RPMI8226 (cell line): Measurements from ENCODE around the gene MAP4K3.
"Not testable (repeated sequence)": the region's sequence is repeated elsewhere in the genome, so short reads cannot be mapped to it uniquely, and the experiment has no call there.

Source experiments
- DNase-seq: peaks from one replicate; pipeline ENCODE4 v3.0.0-alpha.2; 2015

The MAP4K3 gene

DNA sequence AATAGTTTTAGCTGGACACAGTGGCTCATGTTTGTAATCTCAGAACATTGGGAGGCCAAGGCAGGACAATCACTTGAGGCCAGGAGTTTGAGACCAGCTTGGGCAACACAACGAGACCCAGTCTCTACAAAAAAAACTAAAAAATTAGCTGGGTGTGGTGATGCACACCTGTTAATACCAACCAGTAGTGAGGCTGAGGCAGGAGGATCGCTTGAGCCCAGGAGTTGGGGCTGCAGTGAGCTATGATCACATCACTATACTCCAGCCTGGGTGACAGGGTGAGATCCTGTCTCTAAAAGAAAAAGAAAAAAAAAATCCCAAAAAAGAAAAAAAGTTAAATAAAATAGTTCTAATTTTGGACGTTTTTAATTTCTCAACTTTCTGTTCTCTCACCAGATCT, 68.7 kb downstream of the MAP4K3 start:
- DNase-seq: no peak

DNA sequence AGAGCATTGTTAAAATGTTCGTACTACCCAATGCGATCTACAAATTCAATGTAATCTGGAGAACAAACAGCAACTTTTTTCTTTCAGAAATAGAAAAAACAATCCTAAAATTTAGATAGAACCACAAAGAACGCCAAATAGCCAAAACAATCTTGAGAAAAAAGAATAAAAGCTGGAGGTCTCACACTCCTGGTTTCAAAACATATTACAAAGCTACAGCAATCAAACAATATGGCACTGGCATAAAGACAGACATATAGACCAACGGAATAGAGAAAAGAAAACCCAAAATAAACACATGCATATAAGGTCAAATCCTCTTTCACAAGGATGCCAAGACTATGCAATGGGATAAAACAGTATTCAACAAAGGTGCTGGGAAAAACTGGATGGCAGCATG, 74.5 kb downstream of the MAP4K3 start:
- DNase-seq: no peak

DNA sequence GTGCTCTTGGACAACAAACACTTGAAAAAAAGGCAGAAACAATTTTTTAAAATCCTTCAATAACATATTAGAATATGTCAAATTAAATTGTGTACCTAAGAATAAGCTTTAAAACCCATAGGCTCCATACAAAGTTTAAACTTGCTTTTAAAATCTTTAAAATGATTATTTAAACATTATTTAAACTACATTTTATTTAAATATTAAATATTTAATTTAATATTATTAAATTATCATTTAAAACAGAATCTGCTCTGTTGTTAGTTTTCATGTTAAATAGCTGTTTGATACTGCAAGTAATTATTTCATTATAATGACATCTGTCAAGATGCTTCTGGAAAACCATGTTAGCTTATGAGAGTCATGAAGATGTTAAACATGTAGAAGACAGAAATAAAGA, 75.6 kb downstream of the MAP4K3 start:
- no peak for DNase-seq

DNA sequence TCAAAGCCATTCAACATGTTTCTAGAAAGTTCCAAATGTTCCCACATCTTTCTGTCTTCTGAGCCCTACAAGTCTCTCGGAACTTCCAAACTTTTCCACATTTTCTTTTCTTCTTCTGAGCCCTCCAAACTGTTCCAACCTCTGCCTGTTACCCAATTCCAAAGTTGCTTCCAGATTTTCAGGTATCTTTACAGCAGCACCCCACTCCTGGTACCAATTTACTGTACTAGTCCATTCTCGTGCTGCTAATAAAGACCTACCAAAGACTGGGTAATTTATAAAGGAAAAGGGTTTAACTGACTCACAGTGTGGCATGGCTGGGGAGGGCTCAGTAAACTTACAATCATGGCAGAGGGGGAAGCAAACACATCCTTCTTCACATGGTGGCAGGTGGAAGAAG, 76.7 kb downstream of the MAP4K3 start:
- not testable (repeated sequence) for DNase-seq

DNA sequence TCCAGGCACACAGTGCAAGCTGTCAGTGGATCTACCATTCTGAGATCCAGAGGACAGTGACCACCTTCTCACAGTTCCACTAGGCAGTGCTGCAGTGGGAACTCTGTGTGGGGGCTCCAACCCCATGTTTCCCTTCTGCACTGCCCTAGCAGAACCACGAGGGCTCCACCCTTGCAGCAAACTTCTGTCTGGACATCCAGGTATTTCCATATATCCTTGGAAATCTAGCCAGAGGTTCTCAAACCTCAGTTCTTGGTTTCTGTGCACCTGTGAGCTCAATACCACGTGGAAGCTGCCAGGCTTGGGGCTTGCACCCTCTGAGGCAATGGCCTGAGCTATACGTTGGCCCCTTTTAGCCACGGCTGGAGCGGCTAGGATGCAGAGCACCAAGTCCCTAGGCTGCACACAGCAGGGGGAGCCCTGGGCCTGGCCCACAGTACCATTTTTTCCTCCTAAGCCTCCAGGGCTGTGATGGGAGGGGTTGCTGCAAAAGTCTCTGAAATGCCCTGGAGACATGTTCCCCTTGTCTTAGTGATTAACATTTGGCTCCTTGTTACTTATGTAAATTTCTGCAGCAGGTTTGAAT, 77.5 kb downstream of the MAP4K3 start:
- DNase-seq: no peak

DNA sequence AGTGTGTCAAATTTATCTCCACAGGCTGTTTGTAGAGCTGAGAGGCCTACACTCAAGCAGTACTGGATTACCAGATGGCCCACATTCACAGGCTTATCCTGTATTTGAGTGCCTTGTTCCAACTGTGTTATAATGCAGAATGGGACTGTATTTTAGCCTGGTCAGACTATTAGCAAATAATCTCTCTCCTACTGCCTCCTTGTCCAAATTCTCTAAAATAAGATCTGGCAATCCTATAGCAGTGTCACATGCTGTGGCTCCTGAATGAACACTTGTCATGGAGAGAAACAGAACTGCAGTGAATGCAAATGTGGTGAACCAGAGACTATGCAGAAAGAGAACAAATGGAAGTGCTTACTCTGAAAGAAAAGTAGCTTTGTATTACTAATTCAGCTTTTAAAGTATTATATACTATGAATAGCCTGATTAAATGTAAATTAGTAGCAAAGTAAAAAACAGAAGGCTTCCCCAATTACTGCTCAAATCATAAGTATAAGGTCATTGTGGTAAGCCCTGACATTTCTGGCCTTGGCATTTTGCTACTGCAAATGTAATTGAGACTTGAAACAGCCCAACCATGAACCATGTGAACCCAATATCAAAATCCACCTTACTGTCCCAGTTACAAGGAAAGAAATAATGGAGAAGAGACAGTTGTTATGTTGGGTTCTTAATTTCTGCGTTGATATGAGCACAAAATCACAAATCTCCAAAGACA, 80.0 kb downstream of the MAP4K3 start:
- DNase-seq: no peak

DNA sequence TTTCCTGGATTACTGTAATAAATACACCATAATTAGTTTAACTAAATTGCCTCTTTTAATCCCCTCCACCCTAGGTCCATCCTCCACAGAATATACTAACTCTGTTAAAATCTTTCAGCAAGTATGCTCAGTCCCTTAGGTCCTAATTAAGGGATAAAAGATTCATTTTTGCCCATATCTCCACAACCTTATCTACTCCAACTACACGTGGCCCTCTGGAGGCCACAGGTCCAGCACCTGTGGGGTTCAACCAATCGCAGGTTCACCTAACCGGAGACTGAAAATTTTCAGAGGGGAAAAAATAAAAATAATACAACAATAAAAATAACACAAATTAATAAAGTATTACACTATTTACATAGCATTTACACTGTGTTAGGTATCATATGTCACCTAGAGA, 86.4 kb downstream of the MAP4K3 start:
- no peak for DNase-seq

DNA sequence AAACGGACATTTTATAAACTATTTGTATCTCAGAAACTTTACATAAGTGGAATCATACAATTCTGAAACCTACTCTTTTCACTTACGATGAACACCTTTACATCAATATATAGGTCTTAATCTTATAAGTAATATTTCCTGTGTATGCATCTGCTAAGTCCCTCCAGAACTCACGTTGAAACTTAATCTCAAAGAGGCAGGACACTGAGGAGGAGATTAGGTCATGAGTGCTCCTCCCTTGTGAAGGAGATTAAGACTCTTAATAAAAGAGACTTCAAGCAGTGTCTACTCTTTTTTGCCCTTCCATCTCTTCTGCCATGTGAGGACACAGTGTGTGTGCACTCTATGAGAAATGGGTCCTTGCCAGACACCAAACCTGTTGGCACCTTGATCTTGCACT, 98.6 kb downstream of the MAP4K3 start:
- no peak for DNase-seq

DNA sequence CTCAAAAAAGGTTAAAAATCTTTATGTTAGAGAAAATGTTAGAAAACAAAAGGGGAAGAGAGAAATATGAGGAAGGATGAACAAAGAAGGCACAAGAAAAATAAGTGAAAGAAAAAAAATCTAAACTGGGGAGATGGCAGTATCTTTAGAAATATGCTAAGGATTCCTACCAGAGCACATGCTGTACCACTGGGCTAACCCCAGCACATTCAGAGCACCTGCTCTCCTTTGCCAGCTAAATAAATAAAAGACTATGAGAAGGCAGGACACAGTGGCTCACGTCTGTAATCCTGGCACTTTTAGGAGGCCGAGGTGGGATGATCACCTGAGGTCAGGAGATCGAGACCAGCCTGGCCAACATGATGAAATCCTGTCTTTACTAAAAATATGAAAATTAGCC, 101.2 kb downstream of the MAP4K3 start:
- DNase-seq: no peak

DNA sequence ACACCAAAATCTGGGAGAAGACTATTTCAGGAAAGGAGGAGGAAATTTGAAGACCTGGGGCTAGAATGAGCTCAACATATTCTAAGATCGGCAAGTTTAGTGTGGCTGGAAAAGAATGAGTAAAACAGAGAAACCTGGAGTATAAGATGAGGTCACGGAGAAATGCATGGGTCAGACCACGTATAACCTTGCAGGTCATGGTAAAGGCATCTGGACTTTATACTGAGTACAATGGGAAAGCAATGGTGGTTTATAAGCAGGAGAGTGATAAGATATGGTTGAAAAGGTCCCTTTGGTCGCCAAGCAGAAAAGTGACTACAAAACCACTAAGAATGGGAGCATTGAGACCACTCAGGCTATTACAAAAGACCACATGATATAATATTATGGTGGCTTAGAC, 102.1 kb downstream of the MAP4K3 start:
- no peak for DNase-seq

DNA sequence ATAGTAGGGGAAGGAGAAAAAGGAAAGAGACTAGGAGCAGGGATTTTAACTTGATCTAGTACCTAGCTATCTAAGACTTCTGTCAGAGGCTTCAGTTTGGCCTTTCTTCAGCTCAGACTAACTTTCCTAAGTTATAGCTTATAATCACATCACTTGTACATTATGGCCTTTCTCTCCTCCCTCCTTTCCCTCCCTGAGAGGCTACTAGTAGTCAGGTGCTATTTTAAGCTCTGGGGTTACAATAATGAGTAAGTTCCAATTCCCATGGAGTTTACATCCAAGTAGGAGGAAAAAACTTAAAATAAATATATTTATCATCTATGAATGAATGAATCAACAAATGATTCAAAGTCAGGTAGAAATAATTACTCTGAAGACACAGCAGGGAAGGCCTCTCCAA, 102.6 kb downstream of the MAP4K3 start:
- no peak for DNase-seq

DNA sequence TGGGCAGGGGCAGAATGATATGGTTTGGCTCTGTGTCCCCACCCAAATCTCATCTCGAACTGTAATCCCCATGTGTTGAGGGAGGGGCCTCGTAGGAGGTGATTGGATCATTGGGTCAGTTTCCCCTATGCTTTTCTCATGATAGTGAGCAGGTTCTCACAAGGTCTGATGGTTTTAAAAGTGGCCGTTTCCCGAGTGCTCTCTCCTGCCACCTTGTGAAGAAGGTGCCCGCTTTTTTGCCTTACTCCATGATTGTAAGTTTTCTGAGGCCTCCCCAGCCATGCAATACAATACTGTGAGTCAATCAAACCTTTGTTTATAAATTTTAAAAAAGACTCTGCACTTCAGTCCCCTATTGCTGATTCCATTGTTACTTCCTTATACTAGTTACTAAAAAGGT, 110.4 kb downstream of the MAP4K3 start:
- no peak for DNase-seq

DNA sequence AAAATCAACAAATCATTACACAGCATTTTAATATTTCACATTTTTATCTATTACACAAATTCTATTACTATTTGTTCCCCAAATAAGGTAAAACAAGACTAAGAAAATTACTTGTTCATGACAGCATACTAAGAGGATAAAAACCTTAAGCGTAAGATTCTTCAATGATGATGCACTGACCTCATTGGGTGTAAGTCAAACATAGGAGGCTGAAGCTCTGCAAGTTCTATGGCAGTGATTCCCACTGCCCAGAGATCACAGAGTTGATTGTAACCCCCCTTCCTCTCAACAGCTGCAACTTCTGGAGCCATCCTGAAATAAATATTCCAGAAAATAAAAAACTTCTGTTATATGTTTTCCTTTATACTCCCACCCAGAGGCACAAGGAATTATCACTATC, 111.1 kb downstream of the MAP4K3 start:
- no peak for DNase-seq

DNA sequence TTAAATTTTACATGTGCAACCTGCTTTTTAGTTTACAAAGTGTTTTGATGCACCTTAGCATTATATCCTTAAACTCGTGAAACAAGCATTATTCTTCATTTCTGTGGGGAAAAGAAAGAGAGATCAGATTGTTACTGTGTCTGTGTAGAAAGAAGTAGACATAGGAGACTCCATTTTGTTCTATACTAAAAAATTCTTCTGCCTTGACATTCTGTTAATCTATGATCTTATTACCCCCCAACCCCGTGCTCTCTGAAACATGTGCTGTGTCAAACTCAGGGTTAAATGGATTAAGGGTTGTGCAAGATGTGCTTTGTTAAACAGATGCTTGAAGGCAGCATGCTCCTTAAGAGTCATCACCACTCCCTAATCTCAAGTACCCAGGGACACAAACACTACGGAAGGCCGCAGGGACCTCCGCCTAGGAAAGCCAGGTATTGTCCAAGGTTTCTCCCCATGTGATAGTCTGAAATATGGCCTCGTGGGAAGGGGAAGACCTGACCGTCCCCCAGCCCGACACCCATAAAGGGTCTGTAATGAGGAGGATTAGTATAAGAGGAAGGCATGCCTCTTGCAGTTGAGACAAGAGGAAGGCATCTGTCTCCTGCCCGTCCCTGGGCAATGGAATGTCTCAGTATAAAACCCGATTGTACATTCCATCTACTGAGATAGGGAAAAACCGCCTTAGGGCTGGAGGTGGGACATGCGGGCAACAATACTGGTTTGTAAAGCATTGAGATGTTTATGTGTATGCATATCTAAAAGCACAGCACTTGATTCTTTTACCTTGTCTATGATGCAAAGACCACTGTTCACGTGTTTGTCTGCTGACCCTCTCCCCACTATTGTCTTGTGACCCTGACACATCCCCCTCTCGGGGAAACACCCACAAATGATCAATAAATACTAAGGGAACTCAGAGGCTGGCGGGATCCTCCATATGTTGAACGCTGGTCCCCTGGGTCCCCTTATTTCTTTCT, 115.7 kb downstream of the MAP4K3 start:
- not testable (repeated sequence) for DNase-seq

DNA sequence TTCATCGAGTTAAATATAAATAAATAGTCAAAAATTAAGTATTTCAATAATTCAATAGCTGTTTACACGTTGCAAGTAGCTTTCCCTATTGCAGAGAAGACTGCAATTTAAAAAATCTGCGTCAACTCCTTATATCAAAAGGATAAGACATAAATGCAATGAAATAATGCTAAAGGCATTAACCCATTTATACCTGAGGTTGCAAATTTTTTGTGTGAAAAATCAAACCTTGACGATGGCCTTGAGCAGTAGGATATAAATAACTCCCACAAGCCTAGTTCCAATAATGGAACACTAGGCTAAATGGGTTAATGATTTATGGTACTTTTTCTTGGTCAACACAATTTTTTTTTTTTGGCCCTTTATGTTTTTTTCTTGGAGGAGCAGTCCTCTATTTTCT, 116.9 kb downstream of the MAP4K3 start:
- no peak for DNase-seq

DNA sequence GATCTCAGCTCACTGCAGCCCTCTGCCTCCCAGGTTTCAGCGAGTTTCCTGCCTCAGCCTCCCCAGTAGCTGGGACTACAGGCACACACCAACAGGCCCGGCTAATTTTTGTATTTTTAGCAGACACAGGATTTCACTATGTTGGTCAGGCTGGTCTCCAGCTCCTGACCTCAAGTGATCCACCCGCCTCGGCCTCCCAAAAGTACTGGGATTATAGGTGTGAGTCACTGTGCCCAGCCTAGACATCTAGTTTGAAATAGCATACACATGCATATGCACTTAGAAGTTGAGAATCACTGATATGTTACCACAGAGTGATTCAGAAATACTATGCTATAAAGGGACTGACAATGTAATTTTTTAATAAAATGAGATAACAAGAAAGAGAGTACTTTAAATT, 123.5 kb downstream of the MAP4K3 start:
- DNase-seq: no peak

DNA sequence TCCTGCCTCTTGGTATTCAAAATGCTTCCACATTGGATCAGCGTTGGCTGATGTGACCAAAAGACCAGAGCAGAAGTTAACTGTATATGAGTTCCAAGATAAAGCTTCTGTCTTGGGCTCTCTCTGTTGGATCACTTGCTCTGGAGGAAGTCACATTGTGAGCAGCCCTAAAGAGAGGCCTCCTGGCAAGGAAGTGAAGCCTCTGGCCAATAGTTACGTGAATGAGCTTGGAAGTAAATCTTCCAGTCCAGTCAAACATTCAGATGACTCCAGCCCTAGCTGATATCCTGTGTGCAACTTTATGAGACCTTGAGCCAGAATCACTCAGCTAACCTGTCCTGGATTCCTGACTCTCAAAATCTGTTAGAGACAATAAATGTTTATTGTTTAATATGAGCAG, 125.6 kb downstream of the MAP4K3 start:
- no peak for DNase-seq

DNA sequence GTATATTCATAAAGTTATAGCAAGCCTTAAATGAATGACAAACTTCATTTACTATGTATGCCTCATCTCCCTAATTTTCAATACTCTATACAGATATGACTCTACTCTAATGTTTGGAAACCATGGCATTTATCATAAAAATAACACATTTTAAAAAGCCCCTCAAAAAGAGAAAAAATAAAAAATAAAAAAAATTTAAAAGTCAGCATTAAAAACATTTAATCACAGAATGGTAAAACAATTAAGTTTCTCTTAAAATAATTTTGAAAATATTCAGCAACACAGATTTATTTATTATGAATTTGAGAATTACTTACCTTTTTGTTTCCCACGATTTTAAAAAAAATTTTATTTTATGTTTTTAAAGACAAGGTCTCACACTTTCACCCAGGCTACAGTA, 128.3 kb downstream of the MAP4K3 start:
- no peak for DNase-seq

DNA sequence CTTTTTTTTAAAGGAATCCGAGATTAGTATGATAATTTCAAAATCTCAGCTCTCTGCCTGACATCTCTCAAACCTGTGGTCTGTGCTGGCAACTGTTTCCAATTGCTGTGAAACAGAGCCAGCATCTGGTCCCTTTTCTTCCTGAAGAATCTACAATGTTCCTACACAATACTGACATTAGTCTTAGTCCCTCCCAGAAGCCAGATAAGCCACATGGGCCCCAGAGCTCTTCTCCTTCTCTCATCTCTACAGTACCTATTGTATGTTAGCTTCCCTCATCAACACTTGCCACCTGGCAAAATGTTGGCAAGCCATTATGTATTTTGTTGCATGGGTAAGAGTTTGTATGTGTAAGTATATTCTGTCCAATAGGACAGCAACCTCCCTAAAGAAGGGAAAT, 130.5 kb downstream of the MAP4K3 start:
- no peak for DNase-seq

DNA sequence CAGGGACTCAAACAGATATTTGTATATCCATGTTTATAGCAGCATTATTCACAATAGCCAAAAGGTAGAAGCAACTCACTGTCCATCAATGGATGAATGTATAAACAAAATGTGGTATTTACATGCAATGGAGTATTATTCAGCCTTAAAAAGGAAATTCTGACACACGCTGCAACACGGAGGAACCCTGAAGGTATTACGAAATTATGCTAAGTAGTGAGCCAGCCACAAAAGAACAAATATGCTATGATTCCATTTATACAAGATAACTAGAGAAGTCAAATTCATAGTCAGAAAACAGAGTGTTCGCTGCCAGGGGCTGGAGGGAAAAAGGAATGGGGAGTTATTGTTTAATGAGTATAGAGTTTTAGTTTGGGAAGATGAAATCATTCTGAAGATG, 132.4 kb downstream of the MAP4K3 start:
- no peak for DNase-seq

DNA sequence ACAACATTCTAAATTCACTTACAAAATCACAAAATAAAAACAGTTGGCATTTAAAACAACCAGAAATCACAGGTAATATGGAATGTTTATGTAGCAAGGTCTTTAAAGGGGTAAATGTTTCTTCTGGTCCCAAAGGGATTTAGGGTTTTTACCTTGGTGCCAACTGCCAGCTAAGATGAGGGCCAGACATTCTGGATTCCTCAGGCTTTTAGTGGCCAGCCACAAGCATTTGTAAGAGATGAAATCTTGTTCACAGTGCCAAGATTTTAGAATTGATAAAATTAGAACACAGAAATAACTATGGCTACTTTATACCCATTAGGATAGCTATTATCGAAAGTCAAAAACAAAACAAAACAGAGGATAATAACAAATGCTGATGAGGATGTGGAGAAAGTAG, 132.9 kb downstream of the MAP4K3 start:
- no peak for DNase-seq

DNA sequence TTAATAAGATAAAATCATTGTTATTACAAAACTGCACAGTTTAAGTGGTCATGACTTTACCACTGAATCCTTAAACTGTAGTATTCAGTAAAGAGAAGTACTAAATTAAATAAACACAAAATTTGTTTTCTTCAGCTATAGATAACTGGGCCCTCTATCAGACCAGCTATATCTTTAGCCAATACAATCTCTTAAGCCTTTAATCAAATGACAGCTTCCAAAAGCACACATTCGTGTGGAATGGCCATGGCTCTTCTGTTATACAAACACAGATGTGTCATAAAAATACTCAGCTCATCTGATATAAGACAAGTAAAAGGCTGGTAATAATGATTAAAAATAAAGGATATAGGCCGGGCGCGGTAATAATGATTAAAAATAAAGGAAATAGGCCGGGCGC, 135.7 kb downstream of the MAP4K3 start:
- no peak for DNase-seq

DNA sequence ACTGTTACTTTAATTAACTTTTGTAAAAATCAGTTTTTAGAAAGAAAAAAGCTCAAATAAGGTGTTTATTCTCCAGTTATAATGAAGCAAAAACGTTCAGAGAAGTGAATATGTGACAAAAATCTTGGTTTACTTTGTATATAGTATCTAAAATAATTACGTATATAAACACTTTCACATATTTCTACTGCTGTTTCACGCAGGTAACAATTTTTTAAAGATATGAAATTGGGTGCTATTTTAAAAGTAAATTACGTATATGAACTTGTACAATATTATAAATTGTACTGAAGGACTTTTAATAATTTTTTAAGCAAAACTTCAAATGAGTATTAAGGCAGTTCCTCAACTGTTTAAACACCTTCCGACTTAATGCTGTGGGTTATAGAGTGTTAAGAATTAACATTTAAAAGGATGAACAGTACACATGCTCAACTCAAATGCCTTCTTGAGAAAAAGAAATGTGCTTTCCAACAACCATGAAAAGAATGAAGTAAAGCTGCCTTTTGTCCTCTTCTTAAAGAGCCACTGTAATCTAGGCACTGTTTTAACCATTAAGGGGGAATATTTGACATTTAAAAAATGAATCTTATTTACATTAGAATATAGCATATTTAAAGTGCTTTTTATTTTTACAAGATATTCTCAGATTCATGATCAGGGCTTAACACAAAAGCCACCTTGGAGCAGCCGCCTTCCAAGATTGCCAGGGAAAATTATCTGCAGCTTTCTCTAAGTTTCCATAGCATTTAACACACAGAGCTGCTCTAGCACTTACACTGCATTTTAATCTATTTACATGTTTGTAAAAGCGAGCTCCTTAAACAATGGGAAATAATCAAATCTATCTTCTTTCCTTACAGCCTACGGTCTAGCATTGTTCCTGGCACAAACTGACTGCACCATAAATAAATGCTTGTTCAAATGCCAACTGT, 136.8 kb downstream of the MAP4K3 start:
- no peak for DNase-seq
